Measurements from ENCODE around the gene MMP3. TPM values are rescaled to one million over a fixed set of nuclear protein-coding genes. Genes with fewer than 3 reads are reported as not detected.

Gene MMP3
- not detected in 2 replicates for total RNA-seq
- long read RNA-seq = 0 reads

DNA sequence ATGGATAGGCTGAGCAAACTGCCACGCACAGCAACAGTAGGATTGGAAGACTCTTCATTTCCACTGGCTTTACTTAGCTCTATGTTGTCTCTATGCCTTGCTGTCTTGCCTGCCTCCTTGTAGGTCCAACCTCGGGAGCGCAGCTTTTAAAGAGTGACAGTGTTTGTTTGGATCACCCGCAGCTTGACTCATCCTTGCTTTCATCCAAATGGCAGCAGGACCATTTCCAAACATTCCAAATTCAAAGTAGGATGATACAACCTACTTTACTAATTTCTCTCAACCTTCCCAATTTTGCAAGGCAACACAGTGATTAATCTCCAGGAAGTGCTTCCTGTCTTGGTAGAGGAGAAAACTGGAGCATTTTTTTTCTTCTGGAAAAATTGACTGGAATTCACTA, at the start of gene MMP3:
MMP3 (minus strand) TSS at position 121 of the 400 bp plus-strand sequence; CDS start at position 58, 63 bp downstream.
- Mint-ChIP-seq H3K27ac (ENCODE audit: unreplicated experiment) (no peak within 1 kb of the TSS), H3K36me3 (ENCODE audit: low read depth) (no peaks in the 10 kb centered on the region), H3K27me3 (ENCODE audit: low read depth) (peaks cover 2% of the 10 kb centered on the region), H3K4me1 (peaks cover 5% of the 10 kb centered on the region), H3K4me3 (no peak within 1 kb of the TSS), H3K9me3 (peaks cover 3% of the 10 kb centered on the region)
- TF ChIP-seq, protein P1, sequence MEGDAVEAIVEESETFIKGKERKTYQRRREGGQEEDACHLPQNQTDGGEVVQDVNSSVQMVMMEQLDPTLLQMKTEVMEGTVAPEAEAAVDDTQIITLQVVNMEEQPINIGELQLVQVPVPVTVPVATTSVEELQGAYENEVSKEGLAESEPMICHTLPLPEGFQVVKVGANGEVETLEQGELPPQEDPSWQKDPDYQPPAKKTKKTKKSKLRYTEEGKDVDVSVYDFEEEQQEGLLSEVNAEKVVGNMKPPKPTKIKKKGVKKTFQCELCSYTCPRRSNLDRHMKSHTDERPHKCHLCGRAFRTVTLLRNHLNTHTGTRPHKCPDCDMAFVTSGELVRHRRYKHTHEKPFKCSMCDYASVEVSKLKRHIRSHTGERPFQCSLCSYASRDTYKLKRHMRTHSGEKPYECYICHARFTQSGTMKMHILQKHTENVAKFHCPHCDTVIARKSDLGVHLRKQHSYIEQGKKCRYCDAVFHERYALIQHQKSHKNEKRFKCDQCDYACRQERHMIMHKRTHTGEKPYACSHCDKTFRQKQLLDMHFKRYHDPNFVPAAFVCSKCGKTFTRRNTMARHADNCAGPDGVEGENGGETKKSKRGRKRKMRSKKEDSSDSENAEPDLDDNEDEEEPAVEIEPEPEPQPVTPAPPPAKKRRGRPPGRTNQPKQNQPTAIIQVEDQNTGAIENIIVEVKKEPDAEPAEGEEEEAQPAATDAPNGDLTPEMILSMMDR (conservative IDR thresholded peaks at IDR 0.05) = no peak
- no peak for DNase-seq (ENCODE audit: low read depth, low spot score)

GRCh38 chr11:102891736-102892135, 48.3 kb upstream of the MMP3 start:
- no peaks in the 10 kb centered on the region for H3K4me1 Mint-ChIP-seq
- H3K27ac Mint-ChIP-seq (ENCODE audit: unreplicated experiment) = no peak overlapping the region
- no peak for DNase-seq (ENCODE audit: low read depth, low spot score)
- H3K36me3 Mint-ChIP-seq (ENCODE audit: low read depth) = no peaks in the 10 kb centered on the region
- peaks cover 11% of the 10 kb centered on the region for H3K9me3 Mint-ChIP-seq
- TF ChIP-seq, protein P1 (conservative IDR thresholded peaks at IDR 0.05) = no peak
- no peak overlapping the region for H3K4me3 Mint-ChIP-seq
- H3K27me3 Mint-ChIP-seq (ENCODE audit: low read depth) = peaks cover 28% of the 10 kb centered on the region

DNA sequence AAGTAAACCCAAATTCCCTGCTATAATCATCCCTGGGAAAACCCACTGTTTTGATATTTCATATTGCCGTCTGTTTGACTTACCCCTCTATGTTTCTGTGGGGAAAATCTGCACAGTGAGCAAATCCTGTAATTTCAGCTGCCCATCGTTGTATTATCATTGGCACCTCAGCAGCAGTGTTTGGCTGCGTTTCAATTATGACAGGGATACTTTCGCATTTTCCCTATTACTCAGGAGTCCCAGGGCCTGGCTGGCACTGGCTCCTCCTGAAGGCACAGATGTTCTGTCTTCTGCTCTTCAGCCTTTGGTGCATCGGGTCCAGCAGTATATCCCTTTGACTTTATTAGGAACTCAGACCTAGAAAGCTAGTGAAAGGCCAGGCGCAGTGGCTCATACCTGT, 43.6 kb upstream of the MMP3 start:
- Mint-ChIP-seq H3K9me3 (peaks cover 3% of the 10 kb centered on the region), H3K27me3 (ENCODE audit: low read depth) (peaks cover 16% of the 10 kb centered on the region), H3K4me3 (no peak overlapping the region), H3K36me3 (ENCODE audit: low read depth) (no peaks in the 10 kb centered on the region), H3K27ac (ENCODE audit: unreplicated experiment) (no peak overlapping the region), H3K4me1 (no peaks in the 10 kb centered on the region)
- TF ChIP-seq, protein P1 (conservative IDR thresholded peaks at IDR 0.05) = no peak
- DNase-seq (ENCODE audit: low read depth, low spot score) = no peak

- DNase-seq (ENCODE audit: low read depth, low spot score) = no peak
- Mint-ChIP-seq H3K4me3 (no peak overlapping the region), H3K27me3 (ENCODE audit: low read depth) (no peaks in the 10 kb centered on the region), H3K4me1 (no peaks in the 10 kb centered on the region), H3K27ac (ENCODE audit: unreplicated experiment) (no peak overlapping the region), H3K36me3 (ENCODE audit: low read depth) (no peaks in the 10 kb centered on the region), H3K9me3 (peaks cover 3% of the 10 kb centered on the region)
- TF ChIP-seq, protein P1 (conservative IDR thresholded peaks at IDR 0.05) = no peak
These were observed 39.7 kb upstream of the MMP3 start for GRCh38 chr11:102883141-102883540.

- Mint-ChIP-seq H3K4me3 (no peak overlapping the region), H3K27me3 (ENCODE audit: low read depth) (no peaks in the 10 kb centered on the region)
- no peak for DNase-seq (ENCODE audit: low read depth, low spot score)
These were observed 39.1 kb upstream of the MMP3 start for GRCh38 chr11:102882389-102883024.

More at GRCh38 chr11:102882389-102883024, 39.1 kb upstream of the MMP3 start:
- Mint-ChIP-seq H3K27ac (ENCODE audit: unreplicated experiment) (no peak overlapping the region), H3K9me3 (peaks cover 3% of the 10 kb centered on the region), H3K4me1 (no peaks in the 10 kb centered on the region), H3K36me3 (ENCODE audit: low read depth) (no peaks in the 10 kb centered on the region)
- TF ChIP-seq, protein P1 (conservative IDR thresholded peaks at IDR 0.05) = no peak
